ENCODE measurements around the gene RPS4Y1. TPM values are rescaled to one million over a fixed set of nuclear protein-coding genes. Genes with fewer than 3 reads are reported as not detected.
"Not testable (repeated sequence)": the region's sequence is repeated elsewhere in the genome, so short reads cannot be mapped to it uniquely, and the experiment has no call there.

Gene RPS4Y1
- polyA plus RNA-seq (2012; ENCODE audit: insufficient read depth, insufficient read length) = not detected

DNA sequence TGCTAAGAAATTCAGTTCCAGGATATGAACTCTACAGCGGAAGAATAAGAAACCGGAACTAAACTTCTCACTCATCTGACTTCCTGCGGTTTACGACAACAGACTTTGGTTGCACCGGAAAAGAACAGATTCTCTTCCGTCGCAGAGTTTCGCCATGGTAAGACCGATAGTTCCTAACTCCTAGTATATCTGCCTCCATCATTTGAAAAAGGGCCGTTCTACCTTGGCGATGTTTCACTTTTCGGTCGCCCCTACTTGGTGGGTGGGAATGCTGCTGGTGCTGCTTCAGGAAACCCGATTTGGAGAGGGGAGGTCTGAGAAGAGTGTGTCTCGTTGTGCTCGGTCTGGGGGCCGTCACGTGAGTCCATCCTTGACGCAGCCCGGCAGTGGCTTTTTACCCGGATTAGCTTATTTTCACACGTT, at the start of gene RPS4Y1:
TSS of gene RPS4Y1 (plus strand) at position 132 of the 423 bp plus-strand sequence. CDS start at position 155, 23 bp downstream.
- H3K4me3 ChIP-seq (ENCODE audit: low read length) = peak within 1 kb of the TSS; percentile 73
- DNase-seq (ENCODE audit: low read depth, low spot score) = peak; percentile 82

DNA sequence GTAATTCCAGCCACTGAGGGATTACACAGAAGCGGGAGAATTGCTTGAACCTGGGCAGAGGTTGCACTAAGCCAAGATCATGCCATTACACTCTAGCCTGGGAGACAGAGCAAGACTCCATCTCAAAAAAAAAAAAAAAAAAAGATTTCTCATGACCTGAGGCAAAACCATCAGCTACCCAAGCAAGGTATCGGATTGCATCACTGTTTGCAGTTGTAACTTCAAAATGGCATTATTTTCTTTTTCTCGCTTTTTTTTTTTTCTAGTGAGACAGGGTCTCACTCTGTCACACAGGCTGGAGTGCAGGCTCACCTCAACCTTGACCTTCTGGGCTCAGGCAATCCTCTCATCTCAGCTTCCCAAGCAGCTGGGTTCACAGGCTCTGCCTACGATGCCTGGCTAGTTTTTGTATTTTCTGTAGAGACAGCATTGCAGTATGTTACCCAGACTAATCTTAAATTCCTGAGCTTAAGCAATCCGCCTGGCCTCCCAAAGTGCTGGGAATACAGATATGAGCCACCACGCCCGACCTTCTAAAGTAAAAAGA, 44.4 kb upstream of the RPS4Y1 start:
- no peak overlapping the region for H3K4me3 ChIP-seq (ENCODE audit: low read length)
- no peak for DNase-seq (ENCODE audit: low read depth, low spot score)

DNA sequence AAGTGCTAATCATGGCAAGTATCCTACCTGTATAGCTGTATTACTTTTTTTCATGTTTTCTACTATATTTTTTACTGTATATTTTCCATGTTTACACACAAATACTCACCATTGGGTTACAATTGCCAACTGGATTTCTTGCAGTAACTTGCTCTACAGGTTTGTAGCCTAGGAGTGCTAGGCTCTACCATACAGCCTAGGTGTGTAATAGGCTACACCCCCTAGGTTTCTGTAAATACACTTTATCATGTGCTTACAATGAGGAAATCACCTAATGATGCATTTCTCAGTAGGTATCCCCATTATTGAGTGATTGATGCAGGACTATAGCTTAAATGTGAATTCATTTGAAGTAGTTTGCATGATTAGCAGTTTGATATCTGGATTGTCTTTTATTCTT, 43.4 kb upstream of the RPS4Y1 start:
- H3K4me3 ChIP-seq (ENCODE audit: low read length) = no peak overlapping the region
- DNase-seq (ENCODE audit: low read depth, low spot score) = no peak

DNA sequence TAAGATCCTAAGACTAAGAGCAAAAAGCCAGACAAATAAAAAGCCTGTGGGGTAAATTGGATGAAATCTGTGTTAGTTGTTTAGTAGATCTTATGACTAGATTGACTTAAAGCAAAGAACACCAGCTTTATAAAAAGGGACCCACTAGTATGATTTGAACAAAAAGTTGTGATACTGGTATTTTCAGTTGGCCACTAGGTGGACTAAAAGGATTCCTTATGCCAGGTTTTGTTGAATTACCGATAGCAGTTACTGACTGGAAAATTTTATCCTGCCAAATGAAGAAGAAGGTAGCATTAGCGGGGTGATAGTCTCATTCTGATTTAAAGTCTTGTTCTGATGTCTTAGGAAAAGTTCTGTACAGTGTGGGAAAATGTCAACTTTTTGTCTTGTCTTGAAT, 41.2 kb upstream of the RPS4Y1 start:
- no peak overlapping the region for H3K4me3 ChIP-seq (ENCODE audit: low read length)
- DNase-seq (ENCODE audit: low read depth, low spot score) = peak; percentile 23

DNA sequence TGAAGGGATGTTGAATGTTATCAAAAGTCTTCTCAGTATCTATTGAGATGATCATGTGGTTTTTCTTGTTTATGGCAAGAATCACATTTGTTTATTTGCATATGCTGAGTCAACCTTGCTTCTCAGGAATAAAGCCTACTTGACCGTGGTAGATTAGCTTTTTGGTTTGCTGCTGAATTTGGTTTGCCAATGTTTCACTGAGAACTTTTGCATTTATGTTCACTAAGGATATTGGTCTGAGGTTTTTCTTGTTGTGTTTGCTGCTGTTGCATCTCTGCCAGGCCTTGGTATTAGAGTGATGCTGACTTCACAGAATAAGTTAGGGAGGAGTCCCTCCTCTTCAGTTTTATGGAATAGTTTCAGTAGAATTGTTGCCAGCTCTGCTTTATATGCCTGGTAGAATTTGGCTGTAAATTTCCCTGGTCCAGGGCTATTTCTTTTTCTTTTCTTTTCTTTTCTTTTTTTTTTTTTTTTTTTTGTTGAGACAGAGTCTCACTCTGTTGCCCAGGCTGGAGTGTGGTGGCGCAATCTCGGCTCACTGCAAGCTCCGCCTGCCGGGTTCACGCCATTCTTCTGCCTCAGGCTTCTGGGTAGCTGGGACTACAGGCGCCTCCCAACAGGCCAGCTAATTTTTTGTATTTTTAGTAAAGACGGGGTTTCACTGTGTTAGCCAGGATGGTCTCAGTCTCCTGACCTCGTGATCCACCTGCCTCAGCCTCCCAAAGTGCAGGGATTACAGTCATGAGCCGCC, 24.1 kb upstream of the RPS4Y1 start:
- not testable (repeated sequence) for DNase-seq (ENCODE audit: low read depth, low spot score); H3K4me3 ChIP-seq (ENCODE audit: low read length)

DNA sequence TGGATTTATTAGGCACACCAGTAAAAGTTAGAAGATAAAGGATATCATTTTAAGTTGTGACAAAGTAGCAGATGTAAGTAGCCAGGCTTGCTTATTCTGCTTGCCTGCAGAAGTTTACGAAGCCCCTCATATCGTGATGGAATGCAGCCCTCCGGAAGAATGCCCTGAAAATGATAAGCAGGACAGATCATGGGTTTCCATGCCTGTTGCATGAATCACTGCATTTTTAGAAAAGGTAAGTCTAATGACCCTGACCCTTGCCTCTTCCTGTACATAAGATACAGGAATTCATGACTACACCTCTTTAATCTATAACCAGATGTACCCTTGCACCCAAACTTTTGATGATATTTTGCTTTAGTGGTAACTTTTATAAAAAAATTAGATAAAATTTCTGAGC, 16.9 kb upstream of the RPS4Y1 start:
- DNase-seq (ENCODE audit: low read depth, low spot score) = no peak
- no peak overlapping the region for H3K4me3 ChIP-seq (ENCODE audit: low read length)

DNA sequence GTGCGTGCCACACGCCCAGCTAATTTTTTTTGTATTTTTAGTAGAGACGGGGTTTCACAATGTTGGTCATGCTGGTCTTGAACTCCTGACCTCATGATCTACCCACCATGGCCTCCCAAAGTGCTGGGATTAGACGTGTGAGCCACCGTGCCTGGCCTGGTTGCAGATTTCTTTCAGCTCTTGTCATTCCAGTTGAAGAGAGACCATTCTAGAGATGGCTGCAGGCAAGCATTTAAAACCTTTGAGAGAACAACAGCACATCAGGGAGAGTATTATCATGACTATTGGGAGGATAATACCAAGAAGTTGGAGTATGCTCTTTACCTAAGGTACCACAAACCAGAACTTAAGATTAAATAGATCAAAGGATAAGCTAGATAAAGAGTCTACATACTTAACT, 12.9 kb upstream of the RPS4Y1 start:
- no peak overlapping the region for H3K4me3 ChIP-seq (ENCODE audit: low read length)
- no peak for DNase-seq (ENCODE audit: low read depth, low spot score)

DNA sequence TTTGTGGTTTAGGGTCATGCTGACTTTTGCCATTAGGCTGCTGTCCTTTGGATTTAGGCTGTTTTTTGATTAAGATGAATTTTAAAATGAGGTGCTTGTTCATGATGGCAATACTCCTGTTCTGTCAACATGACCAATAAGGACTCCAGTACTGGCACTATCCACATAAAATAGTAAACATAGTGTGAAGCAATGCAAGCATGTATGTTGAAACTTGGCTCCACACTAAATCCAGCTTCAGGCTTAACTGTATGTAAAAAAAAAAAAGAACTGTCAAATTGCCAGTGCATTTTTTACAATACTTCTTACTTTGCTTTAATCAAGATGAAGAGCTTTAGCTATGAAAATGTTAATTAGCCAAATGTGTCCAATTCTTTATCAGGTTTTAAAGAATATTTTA, 6.2 kb upstream of the RPS4Y1 start:
- no peak overlapping the region for H3K4me3 ChIP-seq (ENCODE audit: low read length)
- no peak for DNase-seq (ENCODE audit: low read depth, low spot score)

DNA sequence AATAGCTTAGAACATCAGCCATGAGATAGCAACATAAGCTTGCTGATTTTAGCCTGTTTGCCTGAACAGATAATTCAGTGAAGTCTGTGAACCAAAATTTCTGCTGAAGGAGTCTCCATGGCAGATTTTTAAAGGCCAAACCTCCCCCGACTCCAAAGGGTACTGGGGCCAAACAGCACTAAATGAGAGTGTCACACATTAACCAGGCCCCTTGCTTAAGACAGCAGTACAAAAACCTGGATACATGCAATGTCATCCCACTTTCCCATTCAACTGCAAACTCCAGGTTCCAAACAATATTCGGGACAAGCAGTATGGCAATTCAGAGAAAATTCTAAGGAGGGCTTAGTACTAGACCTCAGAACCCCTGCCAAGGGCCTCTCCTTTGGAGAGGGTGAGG, 4.3 kb upstream of the RPS4Y1 start:
- H3K4me3 ChIP-seq (ENCODE audit: low read length) = no peak overlapping the region
- DNase-seq (ENCODE audit: low read depth, low spot score) = no peak

DNA sequence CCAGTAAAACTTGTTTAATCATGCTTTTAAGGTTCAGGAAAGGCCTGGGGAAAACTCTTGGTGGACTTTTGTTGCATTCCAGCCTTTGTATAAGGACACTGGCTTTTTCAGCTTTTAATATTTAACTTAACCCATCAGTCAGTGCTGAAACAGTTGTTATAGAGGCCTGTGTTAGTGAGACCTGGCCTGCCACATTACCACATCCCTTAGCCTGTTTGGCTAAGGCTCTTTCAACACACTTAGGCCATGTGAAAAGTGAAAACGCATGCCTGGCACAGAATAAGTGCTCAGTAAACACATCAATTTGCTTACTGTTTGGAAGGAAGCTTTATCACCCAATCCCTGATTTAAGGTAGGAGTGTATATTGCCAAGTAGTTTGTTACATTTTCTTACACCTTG, 3.5 kb upstream of the RPS4Y1 start:
- no peak for DNase-seq (ENCODE audit: low read depth, low spot score)
- H3K4me3 ChIP-seq (ENCODE audit: low read length) = no peak overlapping the region

DNA sequence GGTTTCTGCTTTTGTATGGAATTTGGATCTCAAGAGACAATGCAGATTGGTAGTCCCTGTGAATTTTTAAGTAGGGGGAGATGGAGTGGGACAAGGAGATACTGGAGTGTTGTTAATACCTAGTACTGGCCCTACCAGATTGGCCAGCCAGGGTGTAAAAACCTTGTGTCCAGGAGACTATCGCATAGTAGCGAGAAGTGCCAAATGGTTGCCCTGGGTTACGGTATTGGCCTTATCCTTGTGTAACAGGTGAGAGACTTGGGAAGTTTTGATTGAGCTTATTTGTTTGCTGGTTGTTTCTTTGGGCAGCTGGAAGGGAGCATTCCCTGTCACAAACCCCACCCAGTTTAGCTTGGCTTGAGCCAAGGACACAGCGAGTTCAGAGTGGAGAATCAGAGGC, 5.4 kb downstream of the RPS4Y1 start:
- no peak for DNase-seq (ENCODE audit: low read depth, low spot score)
- no peak overlapping the region for H3K4me3 ChIP-seq (ENCODE audit: low read length)

DNA sequence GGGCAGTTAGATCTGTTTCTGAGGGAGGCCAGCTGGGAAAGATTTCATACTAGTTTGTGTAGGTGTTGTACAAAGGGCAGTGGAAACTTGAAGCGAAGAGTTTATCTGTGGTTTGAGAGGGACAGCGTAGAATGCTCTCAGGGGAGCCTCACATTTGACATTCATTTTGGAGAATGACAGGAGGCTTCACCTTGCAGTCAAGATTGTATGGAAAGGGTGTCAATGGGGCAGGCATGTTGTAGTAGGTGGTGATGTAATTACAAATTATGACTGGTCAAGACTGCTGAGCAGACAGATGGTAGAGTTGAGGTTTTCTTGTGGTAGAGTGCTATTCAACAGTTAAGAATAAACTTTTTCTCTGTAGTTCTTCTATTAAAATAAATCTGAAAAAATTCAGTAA, 7.0 kb downstream of the RPS4Y1 start:
- H3K4me3 ChIP-seq (ENCODE audit: low read length) = no peak overlapping the region
- DNase-seq (ENCODE audit: low read depth, low spot score) = no peak

DNA sequence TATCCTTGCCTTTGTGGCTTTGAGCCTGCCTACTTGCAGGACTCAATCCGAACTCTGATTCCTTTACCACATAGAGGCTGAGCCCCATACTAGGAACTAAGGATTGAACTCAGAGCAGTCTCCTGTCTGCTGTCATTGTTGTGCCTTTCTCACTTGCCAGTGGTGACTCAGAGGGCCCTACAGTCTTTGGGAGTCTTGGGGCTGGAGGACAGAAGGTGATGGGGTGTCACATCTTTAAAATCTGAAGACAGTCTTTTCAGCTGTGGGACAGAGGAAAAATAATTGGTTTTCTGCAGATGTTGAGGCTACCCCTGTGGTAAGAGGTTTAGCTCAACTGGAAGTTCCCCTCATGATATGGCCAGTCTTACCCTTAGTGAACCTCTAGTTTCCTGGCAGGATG, 8.0 kb downstream of the RPS4Y1 start:
- no peak overlapping the region for H3K4me3 ChIP-seq (ENCODE audit: low read length)
- no peak for DNase-seq (ENCODE audit: low read depth, low spot score)

DNA sequence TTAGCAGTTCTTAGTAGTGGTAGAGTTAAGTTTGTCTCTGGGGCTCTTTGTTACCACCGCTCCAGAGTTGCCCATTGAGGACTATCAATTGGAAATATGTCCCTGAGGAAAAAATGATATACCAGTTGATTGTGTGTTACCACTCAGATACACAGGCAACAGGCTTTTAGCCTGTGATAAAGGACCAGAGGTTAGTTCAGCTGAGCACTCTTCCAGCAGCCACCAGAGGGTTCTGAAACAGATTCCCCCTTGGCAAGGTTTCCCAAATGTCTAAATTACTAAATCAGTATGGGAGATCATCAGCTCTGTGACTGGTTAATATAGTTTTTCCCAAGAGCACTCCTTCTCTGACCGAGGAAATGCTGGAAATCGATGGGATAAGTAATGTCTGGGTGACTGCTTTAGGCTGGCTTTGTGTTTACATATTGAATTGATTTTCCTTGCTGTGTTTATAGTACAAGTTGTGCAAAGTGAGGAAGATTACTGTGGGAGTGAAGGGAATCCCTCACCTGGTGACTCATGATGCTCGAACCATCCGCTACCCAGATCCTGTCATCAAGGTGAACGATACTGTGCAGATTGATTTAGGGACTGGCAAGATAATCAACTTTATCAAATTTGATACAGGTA, 12.9 kb downstream of the RPS4Y1 start:
- H3K4me3 ChIP-seq (ENCODE audit: low read length) = no peak overlapping the region
- DNase-seq (ENCODE audit: low read depth, low spot score) = no peak

DNA sequence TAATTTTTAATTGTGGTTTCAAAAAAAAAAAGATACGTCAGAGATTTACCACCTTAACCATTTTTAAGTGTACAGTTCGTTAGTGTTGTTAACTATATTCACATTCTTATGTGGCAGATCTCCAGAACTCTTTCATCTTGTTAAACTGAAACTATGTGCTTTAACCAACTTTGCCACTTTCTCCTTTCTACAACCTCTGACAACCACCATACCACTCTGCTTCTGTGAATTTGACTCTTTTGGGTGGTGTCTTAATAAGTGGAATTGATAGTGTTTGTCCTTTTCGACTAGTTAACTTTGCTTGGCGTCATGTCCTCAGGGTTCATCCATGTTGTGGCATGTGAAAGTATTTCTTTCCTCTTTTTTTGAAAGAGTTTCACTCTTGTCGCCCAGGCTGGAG, 15.7 kb downstream of the RPS4Y1 start:
- DNase-seq (ENCODE audit: low read depth, low spot score) = no peak
- H3K4me3 ChIP-seq (ENCODE audit: low read length) = no peak overlapping the region

DNA sequence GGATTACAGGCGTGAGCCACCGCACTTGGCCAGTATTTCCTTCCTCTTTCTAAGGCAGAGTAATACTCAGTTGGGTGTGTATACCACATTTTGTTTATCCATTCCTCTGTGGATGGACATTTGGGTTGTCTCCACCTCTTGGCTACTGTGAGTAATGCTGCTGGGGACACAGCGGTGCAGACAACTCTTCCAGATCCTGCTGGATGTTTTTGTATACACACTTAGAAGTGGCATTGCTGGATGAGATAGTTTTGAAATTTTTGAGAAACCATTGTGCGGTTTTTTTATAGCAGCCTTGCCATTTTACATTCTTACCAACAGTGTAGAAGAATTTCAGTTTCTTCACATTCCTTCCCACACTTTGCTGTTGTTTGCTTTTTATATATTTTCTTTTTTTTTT, 16.3 kb downstream of the RPS4Y1 start:
- DNase-seq (ENCODE audit: low read depth, low spot score) = no peak
- H3K4me3 ChIP-seq (ENCODE audit: low read length) = no peak overlapping the region

DNA sequence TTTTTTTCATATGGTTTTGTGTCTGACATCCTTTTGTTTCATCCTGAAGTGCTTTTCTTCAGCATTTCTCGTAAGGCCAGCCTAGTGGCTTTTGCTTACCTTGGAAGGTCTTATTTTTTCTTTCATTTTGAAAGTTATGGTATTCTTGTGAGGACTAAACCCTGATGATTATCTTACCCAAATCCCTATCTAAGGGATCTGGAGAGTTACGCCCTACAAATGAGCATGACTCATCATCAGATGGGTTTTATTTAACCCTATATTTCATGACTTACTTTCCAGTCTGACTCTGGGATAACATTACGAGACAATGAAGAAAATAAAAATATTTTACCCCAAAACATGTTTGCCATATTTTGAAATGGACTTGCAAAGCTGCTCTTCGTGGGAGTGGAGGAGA, 18.4 kb downstream of the RPS4Y1 start:
- no peak for DNase-seq (ENCODE audit: low read depth, low spot score)
- H3K4me3 ChIP-seq (ENCODE audit: low read length) = no peak overlapping the region

DNA sequence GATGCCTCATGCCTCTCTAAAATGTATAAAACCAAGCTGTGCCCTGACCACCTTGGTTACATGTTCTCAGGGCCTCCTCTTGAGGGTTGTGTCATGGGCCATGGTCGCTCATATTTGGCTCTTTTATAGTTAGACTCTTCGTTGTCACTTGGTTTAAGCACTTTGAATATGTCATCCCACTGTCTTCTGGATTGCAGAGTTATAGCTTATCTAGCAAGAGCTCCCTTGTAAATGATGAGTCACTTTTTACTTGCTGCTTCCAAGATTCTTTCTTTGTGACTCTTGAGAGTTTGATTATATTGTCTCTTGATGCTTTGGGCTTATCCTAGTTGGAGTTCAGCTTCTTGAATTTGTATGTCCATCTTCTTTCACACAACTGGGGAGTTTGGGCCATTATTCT, 19.1 kb downstream of the RPS4Y1 start:
- no peak for DNase-seq (ENCODE audit: low read depth, low spot score)
- no peak overlapping the region for H3K4me3 ChIP-seq (ENCODE audit: low read length)

DNA sequence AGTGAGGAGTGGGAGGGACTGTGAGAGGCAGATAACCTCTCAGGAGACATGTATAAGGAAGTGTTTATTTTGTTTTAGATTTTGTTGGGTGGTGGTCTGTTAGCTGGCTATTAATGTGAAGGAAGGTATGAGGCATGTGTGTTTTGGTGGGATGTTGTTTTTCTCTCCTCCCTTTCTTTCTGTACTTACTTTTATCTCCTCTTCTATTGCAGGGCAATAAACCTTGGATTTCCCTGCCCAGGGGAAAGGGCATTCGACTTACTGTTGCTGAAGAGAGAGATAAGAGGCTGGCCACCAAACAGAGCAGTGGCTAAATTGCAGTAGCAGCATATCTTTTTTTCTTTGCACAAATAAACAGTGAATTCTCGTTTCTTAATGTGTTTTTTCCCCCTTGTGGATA, 25.2 kb downstream of the RPS4Y1 start:
- DNase-seq (ENCODE audit: low read depth, low spot score) = no peak
- no peak overlapping the region for H3K4me3 ChIP-seq (ENCODE audit: low read length)

DNA sequence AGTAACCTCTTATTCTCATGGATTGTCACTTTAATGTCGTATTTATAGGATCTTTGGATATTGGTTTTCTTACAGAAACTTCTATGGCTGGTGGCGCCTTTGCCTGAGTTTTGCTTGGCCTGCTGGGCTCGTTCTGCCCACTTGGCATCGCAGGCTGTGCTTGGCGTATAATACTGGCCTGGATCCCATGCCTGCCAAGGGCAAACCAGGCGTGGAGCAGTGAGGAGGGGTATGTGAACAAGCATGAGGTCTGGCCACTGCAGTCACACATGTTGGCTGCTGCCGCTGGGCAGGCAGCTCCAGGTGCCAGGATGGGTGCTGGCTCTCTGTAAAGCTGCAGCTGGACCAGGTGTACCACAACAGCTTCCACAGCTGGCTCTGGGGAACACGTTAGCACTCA, 26.1 kb downstream of the RPS4Y1 start:
- no peak overlapping the region for H3K4me3 ChIP-seq (ENCODE audit: low read length)
- no peak for DNase-seq (ENCODE audit: low read depth, low spot score)
